Mesodermal cell (in vitro differentiated cells): ENCODE results near the gene WFIKKN1.

ENCODE experiments used
- H3K27ac ChIP-seq: 2 replicates; pipeline ENCODE4 v1.7.0; 2013; ENCODE audit warnings: mild to moderate bottlenecking, low read depth, low read length, moderate library complexity; ENCODE audit not compliant: severe bottlenecking
- H3K36me3 ChIP-seq: 2 replicates; pipeline ENCODE4 v1.7.1; 2013; ENCODE audit warnings: mild to moderate bottlenecking, low read length, moderate library complexity; ENCODE audit not compliant: control insufficient read depth, insufficient read depth
- H3K4me1 ChIP-seq: one replicate; pipeline ENCODE4 v1.7.1; 2013; ENCODE audit warnings: mild to moderate bottlenecking, low read length; ENCODE audit not compliant: insufficient read depth, control insufficient read depth, poor library complexity, severe bottlenecking
- H3K4me3 ChIP-seq: 2 replicates; pipeline ENCODE4 v1.7.0; 2013; ENCODE audit warnings: low read length, control low read depth, mild to moderate bottlenecking; ENCODE audit not compliant: insufficient read depth, poor library complexity, severe bottlenecking; ENCODE audit errors: extremely low read depth
- H3K9me3 ChIP-seq: 2 replicates; pipeline ENCODE4 v1.7.1; 2013; ENCODE audit warnings: mild to moderate bottlenecking, low read length, moderate library complexity; ENCODE audit not compliant: control insufficient read depth
- WGBS, 2 experiments: methylation state at CpG; one replicate each; pipeline ENCODE4 v1.1.5; 2013; ENCODE audit warnings: missing lambda C conversion rate in 2 of 2; ENCODE audit not compliant: insufficient coverage in 2 of 2; 5-methylcytosine and 5-hydroxymethylcytosine counted together

Gene WFIKKN1

GRCh38 chr16:670485-671352 is 39.9 kb downstream of the WFIKKN1 start:
- H3K36me3 ChIP-seq: peaks cover 49% of the 10 kb centered on the region
- peaks cover 17% of the 10 kb centered on the region for H3K4me1 ChIP-seq
- WGBS, 2 experiments: 97 to 98% methylated on average over 41 to 51 of the region's 52 CpGs
- no peak overlapping the region for H3K27ac ChIP-seq
- H3K9me3 ChIP-seq: no peaks in the 10 kb centered on the region
- H3K4me3 ChIP-seq: no peak overlapping the region

GRCh38 chr16:671353-672131 is 40.8 kb downstream of the WFIKKN1 start:
- peaks cover 17% of the 10 kb centered on the region for H3K4me1 ChIP-seq
- no peak overlapping the region for H3K4me3 ChIP-seq
- 93 to 99% methylated on average over 30 to 34 of the region's 40 CpGs for WGBS, 2 experiments
- H3K9me3 ChIP-seq: no peaks in the 10 kb centered on the region
- peaks cover 49% of the 10 kb centered on the region for H3K36me3 ChIP-seq
- no peak overlapping the region for H3K27ac ChIP-seq

GRCh38 chr16:672371-672770 is 41.6 kb downstream of the WFIKKN1 start:
- Histone ChIP-seq H3K36me3 (peaks cover 49% of the 10 kb centered on the region), H3K4me1 (peaks cover 17% of the 10 kb centered on the region), H3K27ac (no peak overlapping the region), H3K4me3 (no peak overlapping the region), H3K9me3 (no peaks in the 10 kb centered on the region)
- 97 to 98% methylated on average over 17 to 19 of the region's 19 CpGs for WGBS, 2 experiments

- Histone ChIP-seq H3K36me3 (peaks cover 49% of the 10 kb centered on the region), H3K9me3 (no peaks in the 10 kb centered on the region), H3K4me1 (peaks cover 17% of the 10 kb centered on the region), H3K4me3 (no peak overlapping the region), H3K27ac (no peak overlapping the region)
- WGBS, 2 experiments: 98 to 100% methylated on average over 20 to 21 of the region's 21 CpGs
Observed at GRCh38 chr16:672851-673250, 42.1 kb downstream of the WFIKKN1 start.

GRCh38 chr16:673399-673991 is 42.7 kb downstream of the WFIKKN1 start:
- Histone ChIP-seq H3K36me3 (peaks cover 49% of the 10 kb centered on the region), H3K4me3 (no peak overlapping the region), H3K4me1 (peaks cover 17% of the 10 kb centered on the region), H3K9me3 (no peaks in the 10 kb centered on the region), H3K27ac (no peak overlapping the region)
- WGBS, 2 experiments: 98 to 99% methylated on average over 12 to 18 of the region's 18 CpGs

GRCh38 chr16:674214-674881 is 43.6 kb downstream of the WFIKKN1 start:
- peaks cover 12% of the 10 kb centered on the region for H3K4me1 ChIP-seq
- no peak overlapping the region for H3K4me3 ChIP-seq
- peaks cover 46% of the 10 kb centered on the region for H3K36me3 ChIP-seq
- WGBS, 2 experiments: 93 to 95% methylated on average over 17 to 22 of the region's 22 CpGs
- no peaks in the 10 kb centered on the region for H3K9me3 ChIP-seq
- no peak overlapping the region for H3K27ac ChIP-seq

GRCh38 chr16:674968-675883 is 44.4 kb downstream of the WFIKKN1 start, which contains the start of gene RHBDL1:
RHBDL1 (plus strand) TSS chr16:675671; CDS start chr16:675791, 120 bp downstream.
- peaks cover 10% of the 10 kb centered on the region for H3K4me1 ChIP-seq
- no peak within 1 kb of the TSS for H3K27ac ChIP-seq
- H3K9me3 ChIP-seq: no peaks in the 10 kb centered on the region
- H3K36me3 ChIP-seq: peaks cover 38% of the 10 kb centered on the region
- H3K4me3 ChIP-seq: peak within 1 kb of the TSS; percentile 22
- WGBS, 2 experiments: 9 to 11% methylated on average over 41 to 64 of the region's 73 CpGs

- WGBS, 2 experiments: 81 to 85% methylated on average over 16 to 18 of the region's 25 CpGs
Observed at GRCh38 chr16:675884-676564, 45.2 kb downstream of the WFIKKN1 start.

GRCh38 chr16:676565-676902 is 45.7 kb downstream of the WFIKKN1 start:
- Histone ChIP-seq H3K36me3 (peaks cover 27% of the 10 kb centered on the region), H3K9me3 (no peaks in the 10 kb centered on the region), H3K4me3 (no peak overlapping the region), H3K27ac (no peak overlapping the region), H3K4me1 (peaks cover 18% of the 10 kb centered on the region)
- 97 to 98% methylated on average over 21 of the region's 21 CpGs for WGBS, 2 experiments

More at GRCh38 chr16:675884-676564, 45.2 kb downstream of the WFIKKN1 start:
- no peaks in the 10 kb centered on the region for H3K9me3 ChIP-seq
- peaks cover 30% of the 10 kb centered on the region for H3K36me3 ChIP-seq
- H3K27ac ChIP-seq: no peak overlapping the region
- H3K4me3 ChIP-seq: no peak overlapping the region
- peaks cover 12% of the 10 kb centered on the region for H3K4me1 ChIP-seq
